ENCODE measurements around the gene TBC1D3E.
"Not testable (repeated sequence)": the region's sequence is repeated elsewhere in the genome, so short reads cannot be mapped to it uniquely, and the experiment has no call there.

The TBC1D3E gene

GRCh38 chr17:38127651-38128050, at the start of gene TBC1D3E:
TSS of gene TBC1D3E (plus strand) at chr17:38127951. CDS start at chr17:38129496, 1,545 bp downstream.
- not testable (repeated sequence) for H3K36me3 Mint-ChIP-seq; DNase-seq (ENCODE audit: low spot score in 2 of 2); H3K27ac Mint-ChIP-seq; ATAC-seq; H3K9me3 Mint-ChIP-seq; H3K4me3 Mint-ChIP-seq; H3K4me1 Mint-ChIP-seq

GRCh38 chr17:38087344-38087743, 40.4 kb upstream of the TBC1D3E start:
- not testable (repeated sequence) for H3K9me3 Mint-ChIP-seq; H3K4me3 Mint-ChIP-seq; DNase-seq (ENCODE audit: low spot score in 2 of 2); H3K27ac Mint-ChIP-seq; ATAC-seq; H3K36me3 Mint-ChIP-seq; H3K4me1 Mint-ChIP-seq

- H3K4me1 Mint-ChIP-seq; ATAC-seq; H3K27ac Mint-ChIP-seq; H3K4me3 Mint-ChIP-seq; H3K36me3 Mint-ChIP-seq; H3K9me3 Mint-ChIP-seq; DNase-seq (ENCODE audit: low spot score in 2 of 2): not testable (repeated sequence)
Measured at GRCh38 chr17:38088120-38088519, 39.6 kb upstream of the TBC1D3E start.

GRCh38 chr17:38094059-38094694, 33.6 kb upstream of the TBC1D3E start:
- H3K4me3 Mint-ChIP-seq; H3K9me3 Mint-ChIP-seq; H3K4me1 Mint-ChIP-seq; ATAC-seq; DNase-seq (ENCODE audit: low spot score in 2 of 2); H3K36me3 Mint-ChIP-seq; H3K27ac Mint-ChIP-seq: not testable (repeated sequence)

- DNase-seq (ENCODE audit: low spot score in 2 of 2); H3K36me3 Mint-ChIP-seq; H3K4me1 Mint-ChIP-seq; H3K9me3 Mint-ChIP-seq; H3K4me3 Mint-ChIP-seq; H3K27ac Mint-ChIP-seq: not testable (repeated sequence)
- ATAC-seq, result peak; percentile 53
Measured at GRCh38 chr17:38099262-38099661, 28.5 kb upstream of the TBC1D3E start.

GRCh38 chr17:38119829-38120228, 7.9 kb upstream of the TBC1D3E start:
- not testable (repeated sequence) for DNase-seq (ENCODE audit: low spot score in 2 of 2); ATAC-seq; H3K27ac Mint-ChIP-seq; H3K9me3 Mint-ChIP-seq; H3K4me1 Mint-ChIP-seq; H3K36me3 Mint-ChIP-seq; H3K4me3 Mint-ChIP-seq

- not testable (repeated sequence) for H3K36me3 Mint-ChIP-seq, H3K9me3 Mint-ChIP-seq, ATAC-seq, H3K4me1 Mint-ChIP-seq, H3K4me3 Mint-ChIP-seq, H3K27ac Mint-ChIP-seq
- peak; percentile 1 to 36 for DNase-seq (ENCODE audit: low spot score in 2 of 2)
Measured at GRCh38 chr17:38134860-38135259, 7.1 kb downstream of the TBC1D3E start.
